ENCODE data around the gene SIRT7.

Gene SIRT7

GRCh38 chr17:81909231-81909630 lies 8.7 kb downstream of the SIRT7 start:
- TF ChIP-seq POLR2AphosphoS5 (IDR thresholded peaks at IDR 0.05; ENCODE audit: low read depth) (no peak), GABPA (IDR thresholded peaks at IDR 0.05; ENCODE audit: low read depth) (no peak), CTCF (IDR thresholded peaks at IDR 0.05; ENCODE audit: insufficient read depth, low read length) (no peak), SPI1 (IDR thresholded peaks at IDR 0.05; ENCODE audit: borderline replicate concordance, low read depth) (no peak), REST (IDR thresholded peaks at IDR 0.05; ENCODE audit: insufficient replicate concordance, low read depth) (no peak)
- no peak for DNase-seq (ENCODE audit: low read depth in 1 of 2, low spot score in 1 of 2)
- H3K4me3 ChIP-seq (replicated peaks; ENCODE audit: insufficient read depth, low read length) = no peak overlapping the region
- no peak overlapping the region for H3K27ac ChIP-seq (replicated peaks)
- H3K27me3 ChIP-seq (ENCODE audit: insufficient read depth, poor library complexity, severe bottlenecking) = no peaks in the 10 kb centered on the region

GRCh38 chr17:81908793-81909192 lies 9.2 kb downstream of the SIRT7 start:
- TF ChIP-seq GABPA (IDR thresholded peaks at IDR 0.05; ENCODE audit: low read depth) = no peak
- no peak for TF ChIP-seq POLR2AphosphoS5 (IDR thresholded peaks at IDR 0.05; ENCODE audit: low read depth)
- no peak for TF ChIP-seq SPI1 (IDR thresholded peaks at IDR 0.05; ENCODE audit: borderline replicate concordance, low read depth)
- TF ChIP-seq REST (IDR thresholded peaks at IDR 0.05; ENCODE audit: insufficient replicate concordance, low read depth) = no peak
- no peak for TF ChIP-seq CTCF (IDR thresholded peaks at IDR 0.05; ENCODE audit: insufficient read depth, low read length)
- Histone ChIP-seq H3K27ac (replicated peaks) (no peak overlapping the region), H3K4me3 (replicated peaks; ENCODE audit: insufficient read depth, low read length) (no peak overlapping the region), H3K27me3 (ENCODE audit: insufficient read depth, poor library complexity, severe bottlenecking) (no peaks in the 10 kb centered on the region)
- DNase-seq (ENCODE audit: low read depth in 1 of 2, low spot score in 1 of 2) = no peak

- no peak for DNase-seq (ENCODE audit: low read depth in 1 of 2, low spot score in 1 of 2)
- Histone ChIP-seq H3K4me3 (replicated peaks; ENCODE audit: insufficient read depth, low read length) (no peak overlapping the region), H3K27ac (replicated peaks) (no peak overlapping the region), H3K27me3 (ENCODE audit: insufficient read depth, poor library complexity, severe bottlenecking) (no peaks in the 10 kb centered on the region)
- TF ChIP-seq CTCF (IDR thresholded peaks at IDR 0.05; ENCODE audit: insufficient read depth, low read length) (no peak), REST (IDR thresholded peaks at IDR 0.05; ENCODE audit: insufficient replicate concordance, low read depth) (no peak), SPI1 (IDR thresholded peaks at IDR 0.05; ENCODE audit: borderline replicate concordance, low read depth) (no peak), GABPA (IDR thresholded peaks at IDR 0.05; ENCODE audit: low read depth) (no peak), POLR2AphosphoS5 (IDR thresholded peaks at IDR 0.05; ENCODE audit: low read depth) (no peak)
Measured at GRCh38 chr17:81907219-81908145, 10.5 kb downstream of the SIRT7 start.

Data from HL-60 (cell line).